Neural progenitor cell (in vitro differentiated cells): ENCODE results near the gene LAMA2. TPM values are rescaled to one million over a fixed set of nuclear protein-coding genes. Genes with fewer than 3 reads are reported as not detected.

ENCODE experiments used
- DNase-seq: peaks from one replicate; pipeline ENCODE4 v3.0.0-alpha.2; 2016; ENCODE audit warnings: low spot score
- H2AFZ ChIP-seq: fragments of 200-600 bp; sonication (generic); replicated peaks from 2 replicates; pipeline ENCODE4 v1.6.1; 2016; ENCODE audit warnings: antibody characterized with exemption
- H3F3A ChIP-seq: fragments of 200-600 bp; sonication (generic); 2 replicates; pipeline ENCODE4 v1.6.1; 2016; ENCODE audit warnings: antibody characterized with exemption, low read depth
- H3K27ac ChIP-seq: fragments of 200-600 bp; sonication (generic); 2 replicates; pipeline ENCODE4 v1.5.1; 2016; ENCODE audit warnings: mild to moderate bottlenecking
- H3K27me3 ChIP-seq: fragments of 200-600 bp; sonication (generic); 2 replicates; pipeline ENCODE4 v1.6.1; 2016; ENCODE audit warnings: mild to moderate bottlenecking, moderate library complexity
- H3K36me3 ChIP-seq: fragments of 200-600 bp; sonication (generic); 2 replicates; pipeline ENCODE4 v1.5.1; 2016
- H3K4me1 ChIP-seq: fragments of 200-600 bp; sonication (generic); 2 replicates; pipeline ENCODE4 v1.6.1; 2016; ENCODE audit warnings: mixed run types
- H3K4me2 ChIP-seq: fragments of 200-600 bp; sonication (generic); 2 replicates; pipeline ENCODE4 v1.6.1; 2016
- H3K4me3 ChIP-seq: fragments of 200-600 bp; sonication (generic); 2 replicates; pipeline ENCODE4 v1.5.1; 2016
- H3K79me2 ChIP-seq: fragments of 200-600 bp; sonication (generic); 2 replicates; pipeline ENCODE4 v1.6.1; 2016; ENCODE audit warnings: low read depth
- H3K9ac ChIP-seq: fragments of 200-600 bp; sonication (generic); 2 replicates; pipeline ENCODE4 v1.6.1; 2016
- H3K9me3 ChIP-seq: fragments of 200-600 bp; sonication (generic); 2 replicates; pipeline ENCODE4 v1.5.1; 2016; ENCODE audit warnings: low read depth
- H4K20me1 ChIP-seq: fragments of 200-600 bp; sonication (generic); 2 replicates; pipeline ENCODE4 v1.6.1; 2016; ENCODE audit warnings: low read depth
- H3K27ac Mint-ChIP-seq: 3 replicates; pipeline ENCODE4 v1.8.0; 2021; ENCODE audit warnings: mixed read lengths
- H3K27me3 Mint-ChIP-seq: 2 replicates; pipeline ENCODE4 v1.8.0; 2022; ENCODE audit warnings: low read depth, mild to moderate bottlenecking, inconsistent platforms, moderate library complexity, mixed read lengths; ENCODE audit not compliant: insufficient read depth
- H3K36me3 Mint-ChIP-seq: 3 replicates; pipeline ENCODE4 v1.8.0; 2021; ENCODE audit warnings: mixed read lengths
- H3K4me1 Mint-ChIP-seq: 3 replicates; pipeline ENCODE4 v1.8.0; 2021; ENCODE audit warnings: mixed read lengths
- H3K4me3 Mint-ChIP-seq: 3 replicates; pipeline ENCODE4 v1.8.0; 2021; ENCODE audit warnings: mild to moderate bottlenecking, moderate library complexity, mixed read lengths
- H3K9me3 Mint-ChIP-seq: 3 replicates; pipeline ENCODE4 v1.8.0; 2020; ENCODE audit warnings: mixed read lengths
- EZH2 ChIP-seq: fragments of 200-600 bp; sonication (generic); IDR thresholded peaks from 2 replicates; pipeline ENCODE4 v1.6.1; 2017; ENCODE audit warnings: antibody characterized with exemption, mild to moderate bottlenecking, moderate library complexity
- EZH2phosphoT487 ChIP-seq: fragments of 200-600 bp; sonication (generic); IDR thresholded peaks from 2 replicates; pipeline ENCODE4 v1.6.1; 2017; ENCODE audit warnings: antibody characterized with exemption
- total RNA-seq: library from RNA; depleted of rRNA; stranded (reverse); fragments of >200 nt; gene quantifications from 2 replicates; pipeline ENCODE4 v1.2.3, GENCODE V29; 2015; ENCODE audit warnings: low replicate concordance
- TF ChIP-seq, protein P1 (sequence below): fragments of 200-600 bp; sonication (generic); IDR thresholded peaks from 2 replicates; pipeline ENCODE4 v1.5.1; 2017; ENCODE audit warnings: antibody characterized with exemption, mild to moderate bottlenecking

Gene LAMA2
- total RNA-seq, 1 donor from 2014 or later, result 1.5 TPM

GRCh38 chr6:128925765-128926164 is 42.8 kb downstream of the LAMA2 start:
- Histone ChIP-seq H3K9me3 (no peaks in the 10 kb centered on the region), H3K4me3 (no peak overlapping the region), H3K4me2 (no peak overlapping the region), H4K20me1 (no peaks in the 10 kb centered on the region), H3K27ac (no peak overlapping the region), H3F3A (no peaks in the 10 kb centered on the region), H2AFZ (no peak overlapping the region), H3K36me3 (no peaks in the 10 kb centered on the region), H3K9ac (no peak overlapping the region), H3K4me1 (no peaks in the 10 kb centered on the region), H3K79me2 (no peaks in the 10 kb centered on the region), H3K27me3 (no peaks in the 10 kb centered on the region)
- H3K4me1 Mint-ChIP-seq, result no peaks in the 10 kb centered on the region
- TF ChIP-seq EZH2phosphoT487 (no peak), EZH2 (no peak)
- TF ChIP-seq, protein P1, sequence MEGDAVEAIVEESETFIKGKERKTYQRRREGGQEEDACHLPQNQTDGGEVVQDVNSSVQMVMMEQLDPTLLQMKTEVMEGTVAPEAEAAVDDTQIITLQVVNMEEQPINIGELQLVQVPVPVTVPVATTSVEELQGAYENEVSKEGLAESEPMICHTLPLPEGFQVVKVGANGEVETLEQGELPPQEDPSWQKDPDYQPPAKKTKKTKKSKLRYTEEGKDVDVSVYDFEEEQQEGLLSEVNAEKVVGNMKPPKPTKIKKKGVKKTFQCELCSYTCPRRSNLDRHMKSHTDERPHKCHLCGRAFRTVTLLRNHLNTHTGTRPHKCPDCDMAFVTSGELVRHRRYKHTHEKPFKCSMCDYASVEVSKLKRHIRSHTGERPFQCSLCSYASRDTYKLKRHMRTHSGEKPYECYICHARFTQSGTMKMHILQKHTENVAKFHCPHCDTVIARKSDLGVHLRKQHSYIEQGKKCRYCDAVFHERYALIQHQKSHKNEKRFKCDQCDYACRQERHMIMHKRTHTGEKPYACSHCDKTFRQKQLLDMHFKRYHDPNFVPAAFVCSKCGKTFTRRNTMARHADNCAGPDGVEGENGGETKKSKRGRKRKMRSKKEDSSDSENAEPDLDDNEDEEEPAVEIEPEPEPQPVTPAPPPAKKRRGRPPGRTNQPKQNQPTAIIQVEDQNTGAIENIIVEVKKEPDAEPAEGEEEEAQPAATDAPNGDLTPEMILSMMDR, result no peak
- H3K27me3 Mint-ChIP-seq, result no peaks in the 10 kb centered on the region
- no peak overlapping the region for H3K4me3 Mint-ChIP-seq
- no peak for DNase-seq
- H3K36me3 Mint-ChIP-seq, result no peaks in the 10 kb centered on the region
- no peak overlapping the region for H3K27ac Mint-ChIP-seq
- no peaks in the 10 kb centered on the region for H3K9me3 Mint-ChIP-seq

- Histone ChIP-seq H3K4me2 (no peak overlapping the region), H3K27me3 (no peaks in the 10 kb centered on the region), H3K36me3 (no peaks in the 10 kb centered on the region), H4K20me1 (no peaks in the 10 kb centered on the region), H2AFZ (no peak overlapping the region), H3K9me3 (no peaks in the 10 kb centered on the region), H3K4me3 (no peak overlapping the region), H3F3A (no peaks in the 10 kb centered on the region), H3K27ac (no peak overlapping the region), H3K4me1 (no peaks in the 10 kb centered on the region), H3K79me2 (no peaks in the 10 kb centered on the region), H3K9ac (no peak overlapping the region)
- Mint-ChIP-seq H3K36me3 (no peaks in the 10 kb centered on the region), H3K4me3 (no peak overlapping the region), H3K9me3 (no peaks in the 10 kb centered on the region), H3K27me3 (no peaks in the 10 kb centered on the region), H3K4me1 (no peaks in the 10 kb centered on the region), H3K27ac (no peak overlapping the region)
- TF ChIP-seq EZH2 (no peak), EZH2phosphoT487 (no peak)
- TF ChIP-seq, protein P1, result no peak
- DNase-seq, result no peak
These were observed 46.9 kb downstream of the LAMA2 start for GRCh38 chr6:128929869-128930268.

DNA sequence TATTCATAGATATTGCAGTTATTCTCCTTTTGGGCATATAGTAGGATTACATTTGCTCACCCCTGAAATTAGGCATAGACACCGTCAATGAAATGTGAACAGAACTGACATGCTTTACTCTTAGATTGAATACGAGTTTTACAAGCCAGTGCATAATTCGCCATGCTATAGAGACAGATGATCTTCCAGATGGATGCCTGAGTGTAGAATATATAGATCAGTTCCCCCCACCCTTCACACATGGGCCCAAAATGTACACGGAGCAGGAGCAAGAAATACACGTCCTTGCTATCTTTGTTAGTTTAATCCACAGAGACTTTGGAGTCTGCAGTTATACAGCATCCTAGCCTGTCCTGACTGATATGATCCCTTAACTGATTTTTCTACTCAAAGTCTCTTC is 47.4 kb downstream of the LAMA2 start:
- Mint-ChIP-seq H3K9me3 (no peaks in the 10 kb centered on the region), H3K27me3 (no peaks in the 10 kb centered on the region), H3K4me1 (no peaks in the 10 kb centered on the region), H3K4me3 (no peak overlapping the region), H3K27ac (no peak overlapping the region), H3K36me3 (no peaks in the 10 kb centered on the region)
- Histone ChIP-seq H3K4me3 (no peak overlapping the region), H3K4me2 (no peak overlapping the region), H3K36me3 (no peaks in the 10 kb centered on the region), H3K9ac (no peak overlapping the region), H3K27ac (no peak overlapping the region), H4K20me1 (no peaks in the 10 kb centered on the region), H3K27me3 (no peaks in the 10 kb centered on the region), H3F3A (no peaks in the 10 kb centered on the region), H2AFZ (no peak overlapping the region), H3K9me3 (no peaks in the 10 kb centered on the region), H3K4me1 (no peaks in the 10 kb centered on the region), H3K79me2 (no peaks in the 10 kb centered on the region)
- no peak for DNase-seq
- no peak for TF ChIP-seq EZH2
- TF ChIP-seq, protein P1, result no peak
- no peak for TF ChIP-seq EZH2phosphoT487

GRCh38 chr6:128932061-128932460 is 49.1 kb downstream of the LAMA2 start:
- Histone ChIP-seq H3K4me3 (no peak overlapping the region), H3K36me3 (no peaks in the 10 kb centered on the region), H3K27ac (no peak overlapping the region), H3K27me3 (no peaks in the 10 kb centered on the region), H4K20me1 (no peaks in the 10 kb centered on the region), H3K4me2 (no peak overlapping the region), H3K9me3 (no peaks in the 10 kb centered on the region), H3F3A (no peaks in the 10 kb centered on the region), H3K9ac (no peak overlapping the region), H2AFZ (no peak overlapping the region), H3K79me2 (no peaks in the 10 kb centered on the region), H3K4me1 (no peaks in the 10 kb centered on the region)
- Mint-ChIP-seq H3K27ac (no peak overlapping the region), H3K9me3 (no peaks in the 10 kb centered on the region), H3K4me1 (no peaks in the 10 kb centered on the region), H3K27me3 (no peaks in the 10 kb centered on the region), H3K36me3 (no peaks in the 10 kb centered on the region), H3K4me3 (no peak overlapping the region)
- DNase-seq, result no peak
- TF ChIP-seq, protein P1, result no peak
- TF ChIP-seq EZH2, result no peak
- no peak for TF ChIP-seq EZH2phosphoT487
